Liver (tissue), 9 donors: ENCODE measurements around the gene HOXA7. TPM values are rescaled to one million over a fixed set of nuclear protein-coding genes. Genes with fewer than 3 reads are reported as not detected.

Source experiments
- DNase-seq: peaks from one replicate; pipeline ENCODE4 v3.0.0-alpha.2; 2017; ENCODE audit warnings: low spot score
- H3K27ac ChIP-seq, 2 donors: one replicate each; pipeline ENCODE4 v1.7.0; 2013; ENCODE audit warnings: inconsistent platforms in 2 of 2, low read length in 2 of 2, control low read depth in 1 of 2, low read depth in 1 of 2, mild to moderate bottlenecking in 1 of 2
- H3K27me3 ChIP-seq, 4 donors: one replicate each; pipeline versions ENCODE4 v1.6.1 to v1.7.0; 2013; ENCODE audit warnings: low read length in 3 of 4, inconsistent platforms in 1 of 4, mild to moderate bottlenecking in 1 of 4, moderate library complexity in 1 of 4; ENCODE audit not compliant: control insufficient read depth in 4 of 4, insufficient read depth in 4 of 4
- H3K36me3 ChIP-seq, 4 donors: one replicate each; pipeline versions ENCODE4 v1.6.1 to v1.7.0; 2013; ENCODE audit warnings: low read length in 3 of 4, mild to moderate bottlenecking in 3 of 4, low read depth in 1 of 4, moderate library complexity in 1 of 4; ENCODE audit not compliant: control insufficient read depth in 4 of 4, insufficient read depth in 3 of 4
- H3K4me1 ChIP-seq, 4 donors: one replicate each; pipeline versions ENCODE4 v1.6.1 to v1.7.0; 2013; ENCODE audit warnings: low read length in 3 of 4, mild to moderate bottlenecking in 3 of 4, moderate library complexity in 1 of 4; ENCODE audit not compliant: control insufficient read depth in 4 of 4, insufficient read depth in 4 of 4
- H3K4me3 ChIP-seq, 3 donors: one replicate each; pipeline versions ENCODE4 v1.6.1 to v1.7.0; 2013; ENCODE audit warnings: low read length in 3 of 3, control low read depth in 1 of 3, low read depth in 1 of 3, mild to moderate bottlenecking in 1 of 3
- H3K9ac ChIP-seq, 2 donors: one replicate each; pipeline ENCODE4 v1.7.0; 2013; ENCODE audit warnings: low read length in 2 of 2, mild to moderate bottlenecking in 2 of 2, moderate library complexity in 2 of 2, control low read depth in 1 of 2, low read depth in 1 of 2
- H3K9me3 ChIP-seq, 4 donors: one replicate each; pipeline versions ENCODE4 v1.6.1 to v1.7.0; 2013; ENCODE audit warnings: low read length in 3 of 4; ENCODE audit not compliant: control insufficient read depth in 4 of 4
- ATF3 ChIP-seq: IDR thresholded peaks from 2 replicates; pipeline ENCODE4 v1.6.1; 2016; ENCODE audit warnings: antibody characterized with exemption
- CTCF ChIP-seq: fragments of 150-350 bp; IDR thresholded peaks from 2 replicates; pipeline ENCODE4 v1.5.1; 2017; ENCODE audit warnings: improper control_type of control experiment, low read depth, low read length; ENCODE audit not compliant: missing input control
- EGR1 ChIP-seq, 2 donors: IDR thresholded peaks; 2 replicates each; pipeline ENCODE4 v1.6.1; 2016 to 2018; ENCODE audit warnings: antibody characterized with exemption in 2 of 2, low read depth in 2 of 2
- FOXA1 ChIP-seq: IDR thresholded peaks from 2 replicates; pipeline ENCODE4 v1.6.1; 2016; ENCODE audit warnings: antibody characterized with exemption
- FOXA2 ChIP-seq: IDR thresholded peaks from 2 replicates; pipeline ENCODE4 v1.6.1; 2016; ENCODE audit warnings: antibody characterized with exemption
- GABPA ChIP-seq, 2 donors: IDR thresholded peaks in 1 of 2; conservative IDR thresholded peaks in 1 of 2; 2 replicates each; pipeline ENCODE4 v1.6.1; 2016; ENCODE audit warnings: antibody characterized with exemption in 2 of 2, mild to moderate bottlenecking in 1 of 2, moderate library complexity in 1 of 2
- HNF4A ChIP-seq, 2 donors: conservative IDR thresholded peaks; 2 replicates each; pipeline ENCODE4 v1.6.1; 2016; ENCODE audit warnings: antibody characterized with exemption in 2 of 2, mild to moderate bottlenecking in 2 of 2
- HNF4G ChIP-seq: IDR thresholded peaks from 2 replicates; pipeline ENCODE4 v1.6.1; 2016; ENCODE audit warnings: antibody characterized with exemption
- JUND ChIP-seq, 2 donors: IDR thresholded peaks; 2 replicates each; pipeline ENCODE4 v1.6.1; 2016; ENCODE audit warnings: antibody characterized with exemption in 2 of 2
- MAX ChIP-seq: IDR thresholded peaks from 2 replicates; pipeline ENCODE4 v1.6.1; 2016; ENCODE audit warnings: antibody characterized with exemption
- NR2F2 ChIP-seq: IDR thresholded peaks from 2 replicates; pipeline ENCODE4 v1.6.1; 2016; ENCODE audit warnings: antibody characterized with exemption
- RAD21 ChIP-seq, 2 donors: IDR thresholded peaks; 2 replicates each; pipeline ENCODE4 v1.6.1; 2016; ENCODE audit warnings: antibody characterized with exemption in 2 of 2, mild to moderate bottlenecking in 2 of 2
- REST ChIP-seq: IDR thresholded peaks from 2 replicates; pipeline ENCODE4 v1.6.1; 2016; ENCODE audit warnings: antibody characterized with exemption, mild to moderate bottlenecking
- RXRA ChIP-seq, 2 donors: IDR thresholded peaks; 2 replicates each; pipeline ENCODE4 v1.6.1; 2017 to 2018; ENCODE audit warnings: antibody characterized with exemption in 2 of 2, mild to moderate bottlenecking in 1 of 2
- SP1 ChIP-seq: IDR thresholded peaks from 2 replicates; pipeline ENCODE4 v1.6.1; 2018; ENCODE audit warnings: antibody characterized with exemption, mild to moderate bottlenecking
- TAF1 ChIP-seq: conservative IDR thresholded peaks from 2 replicates; pipeline ENCODE4 v1.6.1; 2016; ENCODE audit warnings: antibody characterized with exemption, mild to moderate bottlenecking
- YY1 ChIP-seq: IDR thresholded peaks from 2 replicates; pipeline ENCODE4 v1.6.1; 2016; ENCODE audit warnings: antibody characterized with exemption, mild to moderate bottlenecking
- ZBTB33 ChIP-seq: IDR thresholded peaks from 2 replicates; pipeline ENCODE4 v1.6.1; 2016; ENCODE audit warnings: antibody characterized with exemption
- WGBS: extraction: QIAGEN DNeasy Blood & Tissue Kit; methylation state at CpG from one replicate; pipeline ENCODE4 v1.1.7; 2013; 5-methylcytosine and 5-hydroxymethylcytosine counted together
- polyA plus RNA-seq, 2 donors: library from polyadenylated mRNA; stranded (reverse) in 1 of 2; unstranded in 1 of 2; fragments of 200-250 nt in 1 of 2; fragments of >200 nt in 1 of 2; fragmentation: Nextera tagmentation in 1 of 2; extraction: Ambion mirVana in 1 of 2; gene quantifications; one replicate each; pipeline versions ENCODE4 v1.2.1 to v1.2.3, GENCODE V29; 2013 to 2015
- total RNA-seq, 2 donors: library from RNA; depleted of rRNA; stranded (reverse); fragments of >200 nt; gene quantifications; one replicate each; pipeline ENCODE4 v1.2.3, GENCODE V29; 2014
- donor health status: healthy.
- donor health status: healthy.
- donor health status: healthy.
- donor health status: healthy.
- donor health status: healthy.

Gene HOXA7
- total and polyA plus RNA-seq, 4 donors = under 0.01 to 0.05 TPM; not detected in 2

- no peak overlapping the region for H3K9ac ChIP-seq
- H3K4me3 ChIP-seq = no peak overlapping the region
- H3K36me3 ChIP-seq = no peaks in the 10 kb centered on the region
- WGBS = 20% methylated on average over 4 of the region's 4 CpGs
- TF ChIP-seq ATF3 = no peak
- TF ChIP-seq FOXA2 = no peak
- no peak for TF ChIP-seq MAX
- no peak for TF ChIP-seq RXRA (IDR thresholded peaks at IDR 0.05)
- no peak for TF ChIP-seq JUND (IDR thresholded peaks at IDR 0.05)
- no peak for TF ChIP-seq FOXA1
- TF ChIP-seq HNF4G = no peak
- TF ChIP-seq SP1 = no peak
- TF ChIP-seq TAF1 = no peak
- TF ChIP-seq YY1 = no peak
- TF ChIP-seq GABPA (IDR thresholded peaks at IDR 0.05 in 1 of 2, conservative IDR thresholded peaks at IDR 0.05 in 1 of 2) = no peak
- no peak for TF ChIP-seq ZBTB33
- no peak for TF ChIP-seq REST
- no peak for TF ChIP-seq CTCF
- no peak for TF ChIP-seq NR2F2
- no peak for TF ChIP-seq RAD21 (IDR thresholded peaks at IDR 0.05)
- TF ChIP-seq HNF4A (conservative IDR thresholded peaks at IDR 0.05) = no peak
- no peak for TF ChIP-seq EGR1 (IDR thresholded peaks at IDR 0.05; ENCODE audit: low read depth in 2 of 2)
- H3K4me1 ChIP-seq = peaks cover 7 to 28% (median 18%) of the 10 kb centered on the region in 4 donors
- H3K9me3 ChIP-seq = peaks cover 0 to 9% (median 0%) of the 10 kb centered on the region in 4 donors
- peaks cover 13 to 47% (median 39%) of the 10 kb centered on the region in 4 donors for H3K27me3 ChIP-seq
- no peak for DNase-seq
- no peak overlapping the region for H3K27ac ChIP-seq
Measured at GRCh38 chr7:27186668-27187474, 30.4 kb upstream of the HOXA7 start.
